ENCODE results near the gene ACAP2. TPM values are rescaled to one million over a fixed set of nuclear protein-coding genes. Genes with fewer than 3 reads are reported as not detected.
A peak's percentile ranks its signal among the peaks of the same experiment; 100 is the strongest.

Gene ACAP2
- total RNA-seq, 1 donor from 2014 or later = 60.3 TPM

- Histone ChIP-seq H3K27ac (peak overlapping the region; percentile 91), H3K9me3 (no peaks in the 10 kb centered on the region), H3K27me3 (no peaks in the 10 kb centered on the region), H3K36me3 (no peaks in the 10 kb centered on the region), H3K4me1 (peaks cover 26% of the 10 kb centered on the region), H3K4me3 (peak overlapping the region; percentile 76)
- intact Hi-C loops (cut with DNase I) = loop anchor here (5.0 to 10.0 kb wide), 2 partner anchors 124 to 577 kb away; no protein-coding TSS in a partner anchor
- ATAC-seq (no peak), DNase-seq (no peak)
- TF ChIP-seq, protein P1, sequence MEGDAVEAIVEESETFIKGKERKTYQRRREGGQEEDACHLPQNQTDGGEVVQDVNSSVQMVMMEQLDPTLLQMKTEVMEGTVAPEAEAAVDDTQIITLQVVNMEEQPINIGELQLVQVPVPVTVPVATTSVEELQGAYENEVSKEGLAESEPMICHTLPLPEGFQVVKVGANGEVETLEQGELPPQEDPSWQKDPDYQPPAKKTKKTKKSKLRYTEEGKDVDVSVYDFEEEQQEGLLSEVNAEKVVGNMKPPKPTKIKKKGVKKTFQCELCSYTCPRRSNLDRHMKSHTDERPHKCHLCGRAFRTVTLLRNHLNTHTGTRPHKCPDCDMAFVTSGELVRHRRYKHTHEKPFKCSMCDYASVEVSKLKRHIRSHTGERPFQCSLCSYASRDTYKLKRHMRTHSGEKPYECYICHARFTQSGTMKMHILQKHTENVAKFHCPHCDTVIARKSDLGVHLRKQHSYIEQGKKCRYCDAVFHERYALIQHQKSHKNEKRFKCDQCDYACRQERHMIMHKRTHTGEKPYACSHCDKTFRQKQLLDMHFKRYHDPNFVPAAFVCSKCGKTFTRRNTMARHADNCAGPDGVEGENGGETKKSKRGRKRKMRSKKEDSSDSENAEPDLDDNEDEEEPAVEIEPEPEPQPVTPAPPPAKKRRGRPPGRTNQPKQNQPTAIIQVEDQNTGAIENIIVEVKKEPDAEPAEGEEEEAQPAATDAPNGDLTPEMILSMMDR (IDR thresholded peaks at IDR 0.05) = no peak
These were observed 183.7 kb downstream of the ACAP2 start for GRCh38 chr3:195259154-195259474.

- H3K4me1 ChIP-seq = peaks cover 29% of the 10 kb centered on the region
- intact Hi-C loops (cut with DNase I) = loop anchor here (5.0 to 10.0 kb wide), 2 partner anchors 124 to 576 kb away; no protein-coding TSS in a partner anchor
- no peaks in the 10 kb centered on the region for H3K9me3 ChIP-seq
- no peaks in the 10 kb centered on the region for H3K36me3 ChIP-seq
- TF ChIP-seq, protein P1 (IDR thresholded peaks at IDR 0.05) = no peak
- DNase-seq (peak; percentile 57), ATAC-seq (no peak)
- no peaks in the 10 kb centered on the region for H3K27me3 ChIP-seq
- peak overlapping the region; percentile 76 for H3K4me3 ChIP-seq
- peak overlapping the region; percentile 91 for H3K27ac ChIP-seq
These were observed 184.2 kb downstream of the ACAP2 start for GRCh38 chr3:195258449-195259153.

DNA sequence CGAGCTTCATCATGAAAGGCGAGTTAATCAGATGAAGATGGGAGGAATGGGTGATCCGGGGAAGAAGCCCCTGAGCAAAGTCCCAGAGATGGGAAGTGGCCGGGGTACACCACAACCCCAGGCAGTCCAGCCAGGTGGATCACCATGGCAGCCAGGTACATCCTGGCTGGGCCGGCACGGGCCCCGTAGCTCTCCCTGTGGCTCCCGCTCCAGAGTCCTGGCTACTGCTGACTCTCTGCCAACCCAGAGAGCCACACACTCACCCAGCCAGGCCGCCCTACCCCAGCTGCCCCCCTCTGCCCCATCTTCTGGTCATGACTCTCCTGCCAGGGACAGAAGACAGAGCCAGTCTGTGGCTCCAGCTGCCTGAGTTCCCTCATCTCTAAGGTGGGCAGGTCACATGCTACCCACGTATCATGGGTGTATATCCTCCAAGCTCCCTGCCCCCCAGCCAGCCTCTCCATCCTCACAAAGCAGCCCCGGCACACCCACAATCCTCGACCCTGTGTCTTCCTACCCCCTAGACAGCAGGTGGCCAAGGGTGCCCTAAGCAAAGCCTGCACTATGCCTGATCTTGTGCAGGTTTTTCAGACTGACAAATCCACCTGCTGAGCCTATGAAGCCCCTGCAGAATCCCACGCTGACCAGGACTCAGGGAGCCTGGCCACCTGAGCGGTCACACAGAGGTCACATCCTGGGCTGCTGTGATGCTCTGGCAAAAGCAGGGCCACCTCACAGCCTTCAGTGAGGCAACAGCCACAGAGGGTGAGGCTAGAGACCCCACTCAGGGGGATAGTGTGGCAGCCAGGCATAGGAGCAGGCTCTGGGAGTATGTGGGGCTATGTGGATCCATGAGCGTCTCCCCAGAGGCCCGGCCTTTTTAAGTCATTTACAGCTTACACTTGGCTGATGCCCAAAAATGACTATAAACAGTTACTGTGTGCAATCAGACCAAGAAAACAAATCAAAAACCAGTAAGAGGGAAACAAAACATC lies 185.1 kb downstream of the ACAP2 start:
- intact Hi-C loops (cut with DNase I) = loop anchor here (5.0 to 10.0 kb wide), 2 partner anchors 123 to 575 kb away; no protein-coding TSS in a partner anchor
- DNase-seq = no peak
- no peaks in the 10 kb centered on the region for H3K36me3 ChIP-seq
- no peak for ATAC-seq
- no peaks in the 10 kb centered on the region for H3K27me3 ChIP-seq
- no peaks in the 10 kb centered on the region for H3K9me3 ChIP-seq
- peak overlapping the region; percentile 91 for H3K27ac ChIP-seq
- TF ChIP-seq, protein P1 (IDR thresholded peaks at IDR 0.05) = no peak
- no peak overlapping the region for H3K4me3 ChIP-seq
- peaks cover 29% of the 10 kb centered on the region for H3K4me1 ChIP-seq

GRCh38 chr3:195256639-195257453 lies 186.0 kb downstream of the ACAP2 start:
- TF ChIP-seq, protein P1 (IDR thresholded peaks at IDR 0.05) = no peak
- peaks cover 29% of the 10 kb centered on the region for H3K4me1 ChIP-seq
- intact Hi-C loops (cut with DNase I) = loop anchor here (5.0 to 10.0 kb wide), 2 partner anchors 122 to 575 kb away; no protein-coding TSS in a partner anchor
- no peak overlapping the region for H3K27ac ChIP-seq
- DNase-seq (no peak), ATAC-seq (no peak)
- H3K4me3 ChIP-seq = no peak overlapping the region
- H3K36me3 ChIP-seq = no peaks in the 10 kb centered on the region
- H3K9me3 ChIP-seq = no peaks in the 10 kb centered on the region
- no peaks in the 10 kb centered on the region for H3K27me3 ChIP-seq
